Measurements from ENCODE around the gene IFI27L1.

GRCh38 chr14:94041551-94042346 is 39.4 kb upstream of the IFI27L1 start:
- TF ChIP-seq CTCF (IDR thresholded peaks at IDR 0.05) (no peak), EP300 (IDR thresholded peaks at IDR 0.05) (no peak), POLR2A (IDR thresholded peaks at IDR 0.05) (no peak)
